Stimulated activated naive CD8-positive, alpha-beta T cell treated with anti-CD3 and anti-CD28 coated beads, Interleukin-15, Interleukin-2, amounts not matched to agents 100 U/mL and 50 U/mL, for 24 hours (primary cell): ENCODE measurements around the gene FBXL17.

Experiments used
- ATAC-seq: fragments of 150-1000 bp; cut with Tn5 transposase; one replicate; pipeline ENCODE4 v1.10.0; 2021
- DNase-seq: peaks from one replicate; pipeline ENCODE4 v3.0.0; 2021

FBXL17 gene

GRCh38 chr5:107951309-107951708 lies 430.6 kb downstream of the FBXL17 start:
- ATAC-seq (no peak), DNase-seq (no peak)

- no peak for DNase-seq
- no peak for ATAC-seq
Measured at GRCh38 chr5:107950776-107951175, 431.1 kb downstream of the FBXL17 start.

- ATAC-seq (peak; percentile 23), DNase-seq (no peak)
Measured at GRCh38 chr5:107949688-107950341, 432.1 kb downstream of the FBXL17 start.

GRCh38 chr5:107948377-107948776 lies 433.5 kb downstream of the FBXL17 start:
- no peak for DNase-seq
- no peak for ATAC-seq

- ATAC-seq = no peak
- no peak for DNase-seq
Measured at GRCh38 chr5:107945061-107945460, 436.8 kb downstream of the FBXL17 start.

GRCh38 chr5:107943923-107944322 lies 438.0 kb downstream of the FBXL17 start:
- no peak for DNase-seq
- ATAC-seq = no peak

GRCh38 chr5:107941036-107941435 lies 440.9 kb downstream of the FBXL17 start:
- no peak for ATAC-seq
- no peak for DNase-seq

GRCh38 chr5:107937651-107938355 lies 444.1 kb downstream of the FBXL17 start:
- DNase-seq (no peak), ATAC-seq (no peak)

GRCh38 chr5:107937204-107937603 lies 444.7 kb downstream of the FBXL17 start:
- DNase-seq (no peak), ATAC-seq (no peak)

- ATAC-seq (no peak), DNase-seq (no peak)
Measured at GRCh38 chr5:107936515-107936914, 445.4 kb downstream of the FBXL17 start.

GRCh38 chr5:107935645-107936044 lies 446.3 kb downstream of the FBXL17 start:
- no peak for DNase-seq
- no peak for ATAC-seq

GRCh38 chr5:107933326-107933725 lies 448.6 kb downstream of the FBXL17 start:
- no peak for ATAC-seq
- no peak for DNase-seq

GRCh38 chr5:107930891-107931290 lies 451.0 kb downstream of the FBXL17 start:
- DNase-seq (no peak), ATAC-seq (no peak)

GRCh38 chr5:107930092-107930491 lies 451.8 kb downstream of the FBXL17 start:
- no peak for DNase-seq
- ATAC-seq = no peak

- ATAC-seq = no peak
- no peak for DNase-seq
Measured at GRCh38 chr5:107929080-107929479, 452.8 kb downstream of the FBXL17 start.

GRCh38 chr5:107926121-107926520 lies 455.8 kb downstream of the FBXL17 start:
- ATAC-seq (no peak), DNase-seq (no peak)

- DNase-seq = no peak
- no peak for ATAC-seq
Measured at GRCh38 chr5:107925200-107925599, 456.7 kb downstream of the FBXL17 start.

- ATAC-seq = no peak
- no peak for DNase-seq
Measured at GRCh38 chr5:107919969-107920368, 461.9 kb downstream of the FBXL17 start.

- no peak for ATAC-seq
- no peak for DNase-seq
Measured at GRCh38 chr5:107919361-107919760, 462.5 kb downstream of the FBXL17 start.

- ATAC-seq (no peak), DNase-seq (no peak)
Measured at GRCh38 chr5:107917983-107918382, 463.9 kb downstream of the FBXL17 start.

- DNase-seq (no peak), ATAC-seq (no peak)
Measured at GRCh38 chr5:107916731-107917725, 464.9 kb downstream of the FBXL17 start.

GRCh38 chr5:107915176-107915812 lies 466.6 kb downstream of the FBXL17 start:
- ATAC-seq (no peak), DNase-seq (no peak)
